Measurements from ENCODE around the gene RPS18. TPM values are rescaled to one million over a fixed set of nuclear protein-coding genes. Genes with fewer than 3 reads are reported as not detected.

RPS18 gene
- polyA plus RNA-seq, 1 experiment, result 5,380 TPM

DNA sequence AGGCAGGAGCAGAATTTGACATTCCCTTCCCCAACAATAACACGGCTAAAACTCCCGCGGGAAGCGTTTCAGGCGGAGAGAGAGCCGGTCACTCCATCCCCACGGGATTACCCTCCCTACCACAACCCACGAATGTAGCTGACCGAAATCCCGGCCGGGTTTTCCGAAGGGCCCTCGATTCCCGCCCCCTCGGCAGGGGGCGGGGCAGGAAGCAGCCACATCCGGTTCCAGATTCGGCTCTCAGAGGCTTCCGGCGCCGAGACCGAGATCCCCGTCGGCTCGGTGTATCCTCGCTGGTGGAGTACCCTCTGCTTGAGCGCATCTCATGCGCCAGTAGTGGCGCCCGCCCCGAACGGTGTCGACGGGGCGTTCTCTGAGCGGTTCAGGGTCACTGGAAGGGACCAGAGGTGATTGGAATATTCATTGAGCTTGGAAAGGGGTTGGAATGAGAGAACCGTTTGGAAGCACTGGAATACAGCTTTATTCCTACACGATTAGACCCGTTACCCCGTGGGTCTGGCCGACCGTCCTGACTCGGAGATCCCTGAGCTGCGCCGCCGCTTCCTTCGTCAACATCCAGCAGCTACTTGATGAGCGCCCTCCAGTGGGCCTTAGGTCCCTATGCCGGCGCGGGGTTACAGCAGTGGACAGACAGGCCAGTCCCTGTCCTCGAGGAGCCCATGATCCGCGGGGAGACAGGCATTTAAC is 27.5 kb downstream of the RPS18 start:
- TF ChIP-seq, protein P1, sequence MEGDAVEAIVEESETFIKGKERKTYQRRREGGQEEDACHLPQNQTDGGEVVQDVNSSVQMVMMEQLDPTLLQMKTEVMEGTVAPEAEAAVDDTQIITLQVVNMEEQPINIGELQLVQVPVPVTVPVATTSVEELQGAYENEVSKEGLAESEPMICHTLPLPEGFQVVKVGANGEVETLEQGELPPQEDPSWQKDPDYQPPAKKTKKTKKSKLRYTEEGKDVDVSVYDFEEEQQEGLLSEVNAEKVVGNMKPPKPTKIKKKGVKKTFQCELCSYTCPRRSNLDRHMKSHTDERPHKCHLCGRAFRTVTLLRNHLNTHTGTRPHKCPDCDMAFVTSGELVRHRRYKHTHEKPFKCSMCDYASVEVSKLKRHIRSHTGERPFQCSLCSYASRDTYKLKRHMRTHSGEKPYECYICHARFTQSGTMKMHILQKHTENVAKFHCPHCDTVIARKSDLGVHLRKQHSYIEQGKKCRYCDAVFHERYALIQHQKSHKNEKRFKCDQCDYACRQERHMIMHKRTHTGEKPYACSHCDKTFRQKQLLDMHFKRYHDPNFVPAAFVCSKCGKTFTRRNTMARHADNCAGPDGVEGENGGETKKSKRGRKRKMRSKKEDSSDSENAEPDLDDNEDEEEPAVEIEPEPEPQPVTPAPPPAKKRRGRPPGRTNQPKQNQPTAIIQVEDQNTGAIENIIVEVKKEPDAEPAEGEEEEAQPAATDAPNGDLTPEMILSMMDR (IDR thresholded peaks at IDR 0.05; ENCODE audit: low read depth, low read length), result peak; percentile 79

DNA sequence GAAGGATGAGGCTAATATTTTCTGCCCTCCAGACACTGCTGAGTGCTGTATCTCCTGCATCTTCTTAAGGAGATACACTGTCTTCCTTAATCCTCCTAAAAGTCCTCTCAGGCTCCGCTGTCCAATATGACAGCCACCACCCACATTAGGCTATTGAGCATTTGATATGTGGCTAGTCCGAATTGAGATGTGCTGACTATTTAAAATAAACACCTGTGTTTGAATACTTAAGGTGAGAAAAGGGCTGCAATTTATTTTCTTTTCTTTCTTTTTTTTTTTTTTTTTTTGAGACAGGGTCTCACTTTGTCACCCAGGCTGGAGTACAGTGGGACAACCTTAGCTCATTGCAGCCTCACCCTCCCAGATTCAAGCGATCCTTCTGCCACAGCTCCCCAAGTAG is 30.0 kb downstream of the RPS18 start:
- ChIA-PET CTCF (interaction anchor here (1.2 kb wide), 1 partner anchor 16 kb away, joined by 13 read pairs; the partner anchor contains the start of gene ZBTB22), POLR2A (interaction anchor here (0.7 kb wide), 3 partner anchors 234 to 1141 kb away, joined by 3 to 11 read pairs (median 8); no protein-coding TSS in a partner anchor)
- Histone ChIP-seq H3K27ac (ENCODE audit: low read depth, low read length) (no peak overlapping the region), H3K9me3 (ENCODE audit: control insufficient read depth, insufficient read depth, low read length) (no peaks in the 10 kb centered on the region; the same call in 1 of the 2 replicates), H3K27me3 (ENCODE audit: control insufficient read depth, insufficient read depth, low read length) (no peaks in the 10 kb centered on the region), H3K4me3 (ENCODE audit: low read depth, low read length) (no peak overlapping the region)
- TF ChIP-seq, protein P1 (IDR thresholded peaks at IDR 0.05; ENCODE audit: low read depth, low read length), result no peak
- DNase-seq (ENCODE audit: low read depth, low spot score), result no peak

More for the DNA sequence above, 27.5 kb downstream of the RPS18 start:
- H3K9me3 ChIP-seq (ENCODE audit: control insufficient read depth, insufficient read depth, low read length), result no peaks in the 10 kb centered on the region; the same call in 1 of the 2 replicates
- POLR2A ChIA-PET, result interaction anchor here (0.6 to 2.6 kb wide), 12 partner anchors 9 to 328 kb away, joined by 3 to 14 read pairs (median 4); partner anchors contain the start of genes B3GALT4, PFDN6, RPS18 and TAPBP
- CTCF ChIA-PET, result interaction anchor here (0.8 to 1.7 kb wide), 8 partner anchors 9 to 104 kb away, joined by 3 to 14 read pairs (median 5); partner anchors contain the start of genes PFDN6, TAPBP, WDR46 and ZBTB22
- peak; percentile 77 for DNase-seq (ENCODE audit: low read depth, low spot score)
- peak overlapping the region; percentile 98 for H3K27ac ChIP-seq (ENCODE audit: low read depth, low read length)
- peak overlapping the region; percentile 91 for H3K4me3 ChIP-seq (ENCODE audit: low read depth, low read length)
- no peaks in the 10 kb centered on the region for H3K27me3 ChIP-seq (ENCODE audit: control insufficient read depth, insufficient read depth, low read length)

DNA sequence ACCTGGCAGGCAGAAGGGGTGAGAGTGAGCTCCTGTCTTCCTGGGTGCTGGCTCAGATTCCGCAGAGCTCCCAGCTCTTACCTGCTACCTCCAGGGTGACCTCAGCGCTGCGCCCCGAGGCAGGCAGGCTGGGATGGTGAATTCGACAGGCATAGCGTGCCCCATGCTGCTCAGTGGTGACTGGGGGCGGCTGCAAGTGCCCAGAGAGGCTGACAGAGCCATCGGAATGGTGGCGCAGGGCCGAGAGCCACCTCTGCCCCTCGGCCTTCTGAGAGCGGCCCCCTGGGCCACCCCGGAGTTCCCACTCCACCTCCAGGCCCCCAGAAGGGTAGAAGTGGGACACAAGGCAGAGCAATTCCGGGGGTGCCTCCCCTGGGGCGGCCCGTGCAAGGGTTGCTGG is 32.3 kb downstream of the RPS18 start:
- CTCF ChIA-PET, result interaction anchor here (0.9 kb wide), 1 partner anchor 121 kb away, joined by 3 read pairs; no protein-coding TSS in a partner anchor

DNA sequence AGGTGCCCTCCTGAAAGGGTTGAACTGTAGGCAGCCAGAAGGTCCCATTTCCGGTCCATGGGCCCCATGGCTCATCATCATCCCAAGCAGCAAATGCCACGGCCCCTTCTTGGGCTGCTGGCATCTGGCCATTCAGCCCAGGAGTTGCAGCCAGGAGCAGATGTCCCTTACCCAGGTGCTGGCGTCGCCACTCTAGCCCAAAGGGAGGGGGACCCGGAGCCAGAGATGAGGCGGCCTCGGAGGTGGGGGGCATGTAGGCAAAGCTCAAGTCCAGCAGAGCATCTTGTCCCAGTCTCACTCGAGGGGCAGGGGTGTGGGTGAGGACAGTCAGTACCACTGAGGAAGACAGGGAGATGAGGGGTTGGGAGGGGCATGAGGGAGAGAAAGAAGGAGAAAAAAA is 33.2 kb downstream of the RPS18 start:
- H3K27me3 ChIP-seq (ENCODE audit: control insufficient read depth, insufficient read depth, low read length), result no peaks in the 10 kb centered on the region
- no peak for DNase-seq (ENCODE audit: low read depth, low spot score)
- POLR2A ChIA-PET, result no interaction called here
- H3K9me3 ChIP-seq (ENCODE audit: control insufficient read depth, insufficient read depth, low read length), result no peaks in the 10 kb centered on the region; the same call in 1 of the 2 replicates
- TF ChIP-seq, protein P1 (IDR thresholded peaks at IDR 0.05; ENCODE audit: low read depth, low read length), result no peak
- no peak overlapping the region for H3K27ac ChIP-seq (ENCODE audit: low read depth, low read length)
- CTCF ChIA-PET, result no interaction called here
- no peak overlapping the region for H3K4me3 ChIP-seq (ENCODE audit: low read depth, low read length)

More for the DNA sequence above, 32.3 kb downstream of the RPS18 start:
- POLR2A ChIA-PET, result no interaction called here
- H3K4me3 ChIP-seq (ENCODE audit: low read depth, low read length), result no peak overlapping the region
- no peaks in the 10 kb centered on the region; the same call in 1 of the 2 replicates for H3K9me3 ChIP-seq (ENCODE audit: control insufficient read depth, insufficient read depth, low read length)
- no peaks in the 10 kb centered on the region for H3K27me3 ChIP-seq (ENCODE audit: control insufficient read depth, insufficient read depth, low read length)
- TF ChIP-seq, protein P1 (IDR thresholded peaks at IDR 0.05; ENCODE audit: low read depth, low read length), result no peak
- DNase-seq (ENCODE audit: low read depth, low spot score), result no peak
- H3K27ac ChIP-seq (ENCODE audit: low read depth, low read length), result no peak overlapping the region

DNA sequence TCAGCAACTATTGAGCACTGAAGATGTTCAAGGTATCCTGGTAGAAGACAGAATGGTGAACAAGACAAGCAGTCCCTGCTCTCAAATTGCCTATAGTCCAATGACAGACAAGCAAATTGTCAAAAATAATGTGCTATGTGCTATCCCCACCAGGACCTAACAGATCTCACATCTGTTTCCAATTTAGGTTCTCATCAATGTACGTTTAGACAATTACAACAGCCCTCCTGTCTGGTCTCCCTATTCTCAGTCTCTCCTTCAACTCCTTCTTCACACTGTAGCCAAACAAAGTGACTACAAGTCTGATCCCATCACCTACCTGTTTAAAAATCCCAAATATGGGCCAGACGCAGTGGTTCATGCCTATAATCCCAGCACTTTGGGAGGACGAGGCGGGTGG is 34.5 kb downstream of the RPS18 start:
- Histone ChIP-seq H3K27ac (ENCODE audit: low read depth, low read length) (no peak overlapping the region), H3K27me3 (ENCODE audit: control insufficient read depth, insufficient read depth, low read length) (no peaks in the 10 kb centered on the region), H3K4me3 (ENCODE audit: low read depth, low read length) (no peak overlapping the region), H3K9me3 (ENCODE audit: control insufficient read depth, insufficient read depth, low read length) (no peaks in the 10 kb centered on the region)
- TF ChIP-seq, protein P1 (IDR thresholded peaks at IDR 0.05; ENCODE audit: low read depth, low read length), result no peak
- DNase-seq (ENCODE audit: low read depth, low spot score), result no peak
- CTCF ChIA-PET, result interaction anchor here (1.2 kb wide), 1 partner anchor 84 kb away, joined by 5 read pairs; no protein-coding TSS in a partner anchor
- POLR2A ChIA-PET, result no interaction called here

Data from AG04450 (cell line).